ENCODE results near the gene COPS7B. TPM values are rescaled to one million over a fixed set of nuclear protein-coding genes. Genes with fewer than 3 reads are reported as not detected.
A peak's percentile ranks its signal among the peaks of the same experiment; 100 is the strongest.
"Not testable (repeated sequence)": the region's sequence is repeated elsewhere in the genome, so short reads cannot be mapped to it uniquely, and the experiment has no call there.

COPS7B gene
- polyA plus RNA-seq, 2 of the 4 experiments (the other 2 are of a cell fraction), result 34.3 to 54.9 TPM

- TF ChIP-seq BCL3 (IDR thresholded peaks at IDR 0.05), result no peak
- no peak for TF ChIP-seq HOXA7 (CRISPR knock-in tag; IDR thresholded peaks at IDR 0.05)
- no peak for TF ChIP-seq TP53 (CRISPR knock-in tag; IDR thresholded peaks at IDR 0.05)
- no peak for TF ChIP-seq SREBF2 (IDR thresholded peaks at IDR 0.05)
- no peak for TF ChIP-seq ZFP36 (IDR thresholded peaks at IDR 0.05; ENCODE audit: borderline replicate concordance, partially characterized antibody)
- no peak for TF ChIP-seq KDM1A (IDR thresholded peaks at IDR 0.05; ENCODE audit: low read depth)
- no peak for TF ChIP-seq PHF8 (IDR thresholded peaks at IDR 0.05; ENCODE audit: borderline replicate concordance, low read depth)
- no peak for TF ChIP-seq CEBPB (IDR thresholded peaks at IDR 0.05)
Measured at GRCh38 chr2:231743376-231744116, 42.7 kb upstream of the COPS7B start (continued).

- WGBS (ENCODE audit: missing lambda C conversion rate), result 80% methylated on average over 6 of the region's 6 CpGs
- no peak for ATAC-seq
- FAIRE-seq, result no peak
- no peaks in the 10 kb centered on the region for H3K4me1 ChIP-seq
- H3K4me3 ChIP-seq, result no peak overlapping the region
- no peak overlapping the region for H3K4me2 ChIP-seq
- H3K9me3 ChIP-seq, result no peaks in the 10 kb centered on the region
- POLR2A ChIA-PET, result no interaction called here
- no peak for TF ChIP-seq CBX8 (IDR thresholded peaks at IDR 0.05)
- no peak overlapping the region for H3K27ac ChIP-seq
- no peak for DNase-seq (ENCODE audit: low read depth in 1 of 2, low spot score in 1 of 2)
- CTCF ChIA-PET, result interaction anchor here (0.6 to 2.4 kb wide), 7 partner anchors 20 to 218 kb away, joined by 3 to 12 read pairs (median 3); no protein-coding TSS in a partner anchor
Measured at GRCh38 chr2:231745303-231746038, 40.8 kb upstream of the COPS7B start.

GRCh38 chr2:231748153-231748896 lies 37.9 kb upstream of the COPS7B start:
- POLR2A ChIA-PET, FAIRE-seq, H3K27ac ChIP-seq: not testable (repeated sequence)

GRCh38 chr2:231749016-231749415 lies 37.2 kb upstream of the COPS7B start:
- ChIA-PET CTCF (interaction anchor here (1.4 kb wide), 1 partner anchor 35 kb away, joined by 5 read pairs; no protein-coding TSS in a partner anchor), POLR2A (interaction anchor here (0.7 kb wide), 1 partner anchor 72 kb away, joined by 10 read pairs; no protein-coding TSS in a partner anchor)
- not testable (repeated sequence) for H3K4me2 ChIP-seq; H3K27ac ChIP-seq; ATAC-seq; H3K9me3 ChIP-seq; DNase-seq (ENCODE audit: low read depth in 1 of 2, low spot score in 1 of 2); FAIRE-seq; H3K4me3 ChIP-seq; H3K4me1 ChIP-seq
- WGBS (ENCODE audit: missing lambda C conversion rate), result 92% methylated on average over 10 of the region's 10 CpGs

More at GRCh38 chr2:231748153-231748896, 37.9 kb upstream of the COPS7B start:
- not testable (repeated sequence) for H3K4me3 ChIP-seq; H3K4me2 ChIP-seq; H3K9me3 ChIP-seq; ATAC-seq; H3K4me1 ChIP-seq; DNase-seq (ENCODE audit: low read depth in 1 of 2, low spot score in 1 of 2)
- CTCF ChIA-PET, result interaction anchor here (1.4 kb wide), 1 partner anchor 34 kb away, joined by 5 read pairs; no protein-coding TSS in a partner anchor
- WGBS (ENCODE audit: missing lambda C conversion rate), result 79% methylated on average over 6 of the region's 6 CpGs

GRCh38 chr2:231751042-231751815 lies 35.0 kb upstream of the COPS7B start:
- DNase-seq (ENCODE audit: low read depth in 1 of 2, low spot score in 1 of 2), result no peak
- ChIA-PET CTCF (interaction anchor here (1.0 to 1.1 kb wide), 4 partner anchors 8 to 103 kb away, joined by 3 to 4 read pairs (median 3); no protein-coding TSS in a partner anchor), POLR2A (no interaction called here)
- H3K9me3 ChIP-seq, result no peaks in the 10 kb centered on the region
- H3K4me2 ChIP-seq, result no peak overlapping the region
- no peak for ATAC-seq
- TF ChIP-seq MAFK (IDR thresholded peaks at IDR 0.05; ENCODE audit: partially characterized antibody), result peak; percentile 84
- no peak for TF ChIP-seq RNF2 (IDR thresholded peaks at IDR 0.05; ENCODE audit: borderline replicate concordance, low read depth)
- no peak overlapping the region for H3K4me3 ChIP-seq
- FAIRE-seq, result no peak
- no peak overlapping the region for H3K27ac ChIP-seq
- 84% methylated on average over 4 of the region's 4 CpGs for WGBS (ENCODE audit: missing lambda C conversion rate)
- no peaks in the 10 kb centered on the region for H3K4me1 ChIP-seq

All from A549 (cell line).